HepG2 (cell line): Measurements from ENCODE around the gene C14orf93. TPM values are rescaled to one million over a fixed set of nuclear protein-coding genes. Genes with fewer than 3 reads are reported as not detected.

Source experiments
- FOXO1 ChIP-seq: sonication (generic); formaldehyde crosslinking; IDR thresholded peaks from 2 replicates; pipeline ENCODE4 v1.4.0; 2020; ENCODE audit warnings: missing genetic modification reagents
- IKZF4 ChIP-seq: sonication (generic); formaldehyde crosslinking; IDR thresholded peaks from 2 replicates; pipeline ENCODE4 v1.5.1; 2020; ENCODE audit warnings: borderline replicate concordance, mild to moderate bottlenecking, low read depth, missing genetic modification reagents; ENCODE audit errors: not compliant biosample characterization
- KAT8 ChIP-seq: IDR thresholded peaks from 2 replicates; pipeline ENCODE4 v1.6.1; 2016; ENCODE audit warnings: missing genetic modification reagents, missing compliant biosample characterization
- KDM1A ChIP-seq: IDR thresholded peaks from 2 replicates; pipeline ENCODE4 v1.6.1; 2016; ENCODE audit warnings: missing compliant biosample characterization
- TMF1 ChIP-seq: sonication (generic); formaldehyde crosslinking; IDR thresholded peaks from 2 replicates; pipeline ENCODE4 v1.8.1; 2022; ENCODE audit warnings: low read depth, missing genetic modification reagents
- ZFP90 ChIP-seq: sonication (generic); formaldehyde crosslinking; IDR thresholded peaks from 2 replicates; pipeline ENCODE4 v1.8.0; 2022; ENCODE audit warnings: missing genetic modification reagents, mild to moderate bottlenecking, inconsistent platforms, borderline replicate concordance
- ZNF180 ChIP-seq: sonication (generic); formaldehyde crosslinking; IDR thresholded peaks from 2 replicates; pipeline ENCODE4 v1.4.0; 2020; ENCODE audit warnings: low read depth, missing genetic modification reagents, borderline replicate concordance
- ZNF232 ChIP-seq: sonication (generic); formaldehyde crosslinking; IDR thresholded peaks from 2 replicates; pipeline ENCODE4 v1.4.0; 2020; ENCODE audit warnings: missing genetic modification reagents, borderline replicate concordance
- ZNF337 ChIP-seq: sonication (generic); formaldehyde crosslinking; IDR thresholded peaks from 2 replicates; pipeline ENCODE4 v1.5.1; 2020; ENCODE audit warnings: missing genetic modification reagents, low read depth, mild to moderate bottlenecking, borderline replicate concordance
- ZNF446 ChIP-seq: sonication (generic); formaldehyde crosslinking; IDR thresholded peaks from 2 replicates; pipeline ENCODE4 v1.5.0; 2020; ENCODE audit warnings: mild to moderate bottlenecking, missing genetic modification reagents
- ZNF607 ChIP-seq: sonication (generic); formaldehyde crosslinking; IDR thresholded peaks from 2 replicates; pipeline ENCODE4 v1.5.1; 2020; ENCODE audit warnings: missing genetic modification reagents, mild to moderate bottlenecking, borderline replicate concordance
- ZNF878 ChIP-seq: sonication (generic); formaldehyde crosslinking; IDR thresholded peaks from 2 replicates; pipeline ENCODE4 v1.8.1; 2023; ENCODE audit warnings: mild to moderate bottlenecking, missing genetic modification reagents, moderate library complexity
- polyA plus RNA-seq, 8 experiments: library from polyadenylated mRNA; depleted of rRNA in 3 of 8; stranded (reverse) in 7 of 8; unstranded in 1 of 8; fragments of >200 nt; fragmentation: Illumina TruSeq in 4 of 8; extraction: Trizol in 4 of 8; gene quantifications; 2 replicates each; pipeline versions ENCODE4 v1.2.1 to v1.2.3, GENCODE V29; 2011 to 2016; ENCODE audit warnings: low read depth in 4 of 8, missing spikeins in 1 of 8, mixed read lengths in 1 of 8; ENCODE audit not compliant: insufficient read depth in 1 of 8
- total RNA-seq, 5 experiments: library from RNA; depleted of rRNA; stranded (reverse); fragments of >200 nt; fragmentation: Illumina TruSeq; extraction: Trizol; gene quantifications; 2 replicates each; pipeline ENCODE4 v1.2.3, GENCODE V29; 2016; ENCODE audit warnings: low read depth in 1 of 5
- TF ChIP-seq, protein P1 (sequence below): IDR thresholded peaks from 2 replicates; pipeline ENCODE4 v1.4.0; 2020; ENCODE audit warnings: mild to moderate bottlenecking, missing genetic modification reagents
- TF ChIP-seq, protein P2 (sequence below): sonication (generic); formaldehyde crosslinking; IDR thresholded peaks from 2 replicates; pipeline ENCODE4 v1.5.1; 2020; ENCODE audit warnings: mild to moderate bottlenecking, missing genetic modification reagents, moderate library complexity
- TF ChIP-seq, protein P3 (sequence below): sonication (generic); formaldehyde crosslinking; IDR thresholded peaks from 2 replicates; pipeline ENCODE4 v1.9.0; 2021; ENCODE audit warnings: mild to moderate bottlenecking, missing genetic modification reagents

Gene C14orf93
- total and polyA plus RNA-seq, 2 of the 13 experiments (the other 11 are each of a cell fraction or from before 2014, with no cell fraction given): 11.4 to 22.5 TPM

DNA sequence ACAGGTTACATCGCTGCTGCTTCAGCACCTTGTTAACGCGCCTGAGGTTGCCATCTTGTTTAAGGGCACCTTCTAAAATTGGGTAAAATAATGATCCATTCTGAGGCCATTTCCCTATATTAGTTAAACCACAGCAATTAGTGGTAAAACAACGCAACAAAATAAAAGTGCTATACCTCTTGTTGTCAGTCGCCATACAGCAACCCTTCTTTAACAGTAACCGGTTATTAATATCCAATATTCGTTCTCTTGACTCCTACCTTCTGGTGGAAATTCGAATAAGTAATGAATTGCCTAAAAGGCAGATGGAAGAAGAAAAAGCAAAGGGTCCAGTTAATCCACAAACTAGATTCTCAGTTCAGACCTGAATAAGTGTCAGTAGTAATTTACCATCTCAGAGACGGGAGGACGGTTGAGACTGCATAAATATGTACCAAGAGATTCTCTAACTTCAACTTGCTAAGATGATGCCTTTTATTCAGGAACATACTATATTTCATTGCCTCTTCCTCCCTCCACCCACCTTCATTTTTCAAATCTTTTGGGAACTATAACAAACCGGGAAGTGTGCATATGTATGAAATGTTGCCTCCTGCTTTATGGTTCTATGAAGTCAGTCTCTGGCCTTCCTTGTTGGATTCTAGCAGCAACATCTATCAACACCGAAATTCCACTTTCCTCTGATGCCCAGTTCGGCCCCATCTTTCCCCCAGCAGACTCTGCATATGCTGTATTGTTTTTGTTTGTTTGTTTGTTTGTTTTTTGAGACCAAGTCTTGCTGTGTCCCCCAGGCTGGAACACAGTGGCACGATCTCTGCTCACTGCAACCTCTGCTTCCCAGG, 25.6 kb upstream of the C14orf93 start (continued):
- TF ChIP-seq, protein P1, sequence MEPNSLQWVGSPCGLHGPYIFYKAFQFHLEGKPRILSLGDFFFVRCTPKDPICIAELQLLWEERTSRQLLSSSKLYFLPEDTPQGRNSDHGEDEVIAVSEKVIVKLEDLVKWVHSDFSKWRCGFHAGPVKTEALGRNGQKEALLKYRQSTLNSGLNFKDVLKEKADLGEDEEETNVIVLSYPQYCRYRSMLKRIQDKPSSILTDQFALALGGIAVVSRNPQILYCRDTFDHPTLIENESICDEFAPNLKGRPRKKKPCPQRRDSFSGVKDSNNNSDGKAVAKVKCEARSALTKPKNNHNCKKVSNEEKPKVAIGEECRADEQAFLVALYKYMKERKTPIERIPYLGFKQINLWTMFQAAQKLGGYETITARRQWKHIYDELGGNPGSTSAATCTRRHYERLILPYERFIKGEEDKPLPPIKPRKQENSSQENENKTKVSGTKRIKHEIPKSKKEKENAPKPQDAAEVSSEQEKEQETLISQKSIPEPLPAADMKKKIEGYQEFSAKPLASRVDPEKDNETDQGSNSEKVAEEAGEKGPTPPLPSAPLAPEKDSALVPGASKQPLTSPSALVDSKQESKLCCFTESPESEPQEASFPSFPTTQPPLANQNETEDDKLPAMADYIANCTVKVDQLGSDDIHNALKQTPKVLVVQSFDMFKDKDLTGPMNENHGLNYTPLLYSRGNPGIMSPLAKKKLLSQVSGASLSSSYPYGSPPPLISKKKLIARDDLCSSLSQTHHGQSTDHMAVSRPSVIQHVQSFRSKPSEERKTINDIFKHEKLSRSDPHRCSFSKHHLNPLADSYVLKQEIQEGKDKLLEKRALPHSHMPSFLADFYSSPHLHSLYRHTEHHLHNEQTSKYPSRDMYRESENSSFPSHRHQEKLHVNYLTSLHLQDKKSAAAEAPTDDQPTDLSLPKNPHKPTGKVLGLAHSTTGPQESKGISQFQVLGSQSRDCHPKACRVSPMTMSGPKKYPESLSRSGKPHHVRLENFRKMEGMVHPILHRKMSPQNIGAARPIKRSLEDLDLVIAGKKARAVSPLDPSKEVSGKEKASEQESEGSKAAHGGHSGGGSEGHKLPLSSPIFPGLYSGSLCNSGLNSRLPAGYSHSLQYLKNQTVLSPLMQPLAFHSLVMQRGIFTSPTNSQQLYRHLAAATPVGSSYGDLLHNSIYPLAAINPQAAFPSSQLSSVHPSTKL (CRISPR knock-in tag): peak; percentile 10
- TF ChIP-seq ZNF232: 0 out of 2 replicates have a peak, but pooled peaks have one; percentile 5
- TF ChIP-seq ZFP90 (CRISPR knock-in tag): no peak
- 0 out of 2 replicates have a peak, but pooled peaks have one; percentile 22 for TF ChIP-seq ZNF607 (CRISPR knock-in tag)
- TF ChIP-seq, protein P2, sequence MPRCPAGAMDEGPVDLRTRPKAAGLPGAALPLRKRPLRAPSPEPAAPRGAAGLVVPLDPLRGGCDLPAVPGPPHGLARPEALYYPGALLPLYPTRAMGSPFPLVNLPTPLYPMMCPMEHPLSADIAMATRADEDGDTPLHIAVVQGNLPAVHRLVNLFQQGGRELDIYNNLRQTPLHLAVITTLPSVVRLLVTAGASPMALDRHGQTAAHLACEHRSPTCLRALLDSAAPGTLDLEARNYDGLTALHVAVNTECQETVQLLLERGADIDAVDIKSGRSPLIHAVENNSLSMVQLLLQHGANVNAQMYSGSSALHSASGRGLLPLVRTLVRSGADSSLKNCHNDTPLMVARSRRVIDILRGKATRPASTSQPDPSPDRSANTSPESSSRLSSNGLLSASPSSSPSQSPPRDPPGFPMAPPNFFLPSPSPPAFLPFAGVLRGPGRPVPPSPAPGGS (CRISPR knock-in tag): no peak
- TF ChIP-seq KDM1A: 0 out of 2 replicates have a peak, but pooled peaks have one; percentile 4
- TF ChIP-seq ZNF337: peak; percentile 18; the same call in 1 of the 2 replicates
- no peak for TF ChIP-seq IKZF4 (CRISPR knock-in tag)
- TF ChIP-seq FOXO1 (CRISPR knock-in tag): peak; percentile 20; the same call in 1 of the 2 replicates
- TF ChIP-seq ZNF180 (CRISPR knock-in tag): no peak
- TF ChIP-seq, protein P3, sequence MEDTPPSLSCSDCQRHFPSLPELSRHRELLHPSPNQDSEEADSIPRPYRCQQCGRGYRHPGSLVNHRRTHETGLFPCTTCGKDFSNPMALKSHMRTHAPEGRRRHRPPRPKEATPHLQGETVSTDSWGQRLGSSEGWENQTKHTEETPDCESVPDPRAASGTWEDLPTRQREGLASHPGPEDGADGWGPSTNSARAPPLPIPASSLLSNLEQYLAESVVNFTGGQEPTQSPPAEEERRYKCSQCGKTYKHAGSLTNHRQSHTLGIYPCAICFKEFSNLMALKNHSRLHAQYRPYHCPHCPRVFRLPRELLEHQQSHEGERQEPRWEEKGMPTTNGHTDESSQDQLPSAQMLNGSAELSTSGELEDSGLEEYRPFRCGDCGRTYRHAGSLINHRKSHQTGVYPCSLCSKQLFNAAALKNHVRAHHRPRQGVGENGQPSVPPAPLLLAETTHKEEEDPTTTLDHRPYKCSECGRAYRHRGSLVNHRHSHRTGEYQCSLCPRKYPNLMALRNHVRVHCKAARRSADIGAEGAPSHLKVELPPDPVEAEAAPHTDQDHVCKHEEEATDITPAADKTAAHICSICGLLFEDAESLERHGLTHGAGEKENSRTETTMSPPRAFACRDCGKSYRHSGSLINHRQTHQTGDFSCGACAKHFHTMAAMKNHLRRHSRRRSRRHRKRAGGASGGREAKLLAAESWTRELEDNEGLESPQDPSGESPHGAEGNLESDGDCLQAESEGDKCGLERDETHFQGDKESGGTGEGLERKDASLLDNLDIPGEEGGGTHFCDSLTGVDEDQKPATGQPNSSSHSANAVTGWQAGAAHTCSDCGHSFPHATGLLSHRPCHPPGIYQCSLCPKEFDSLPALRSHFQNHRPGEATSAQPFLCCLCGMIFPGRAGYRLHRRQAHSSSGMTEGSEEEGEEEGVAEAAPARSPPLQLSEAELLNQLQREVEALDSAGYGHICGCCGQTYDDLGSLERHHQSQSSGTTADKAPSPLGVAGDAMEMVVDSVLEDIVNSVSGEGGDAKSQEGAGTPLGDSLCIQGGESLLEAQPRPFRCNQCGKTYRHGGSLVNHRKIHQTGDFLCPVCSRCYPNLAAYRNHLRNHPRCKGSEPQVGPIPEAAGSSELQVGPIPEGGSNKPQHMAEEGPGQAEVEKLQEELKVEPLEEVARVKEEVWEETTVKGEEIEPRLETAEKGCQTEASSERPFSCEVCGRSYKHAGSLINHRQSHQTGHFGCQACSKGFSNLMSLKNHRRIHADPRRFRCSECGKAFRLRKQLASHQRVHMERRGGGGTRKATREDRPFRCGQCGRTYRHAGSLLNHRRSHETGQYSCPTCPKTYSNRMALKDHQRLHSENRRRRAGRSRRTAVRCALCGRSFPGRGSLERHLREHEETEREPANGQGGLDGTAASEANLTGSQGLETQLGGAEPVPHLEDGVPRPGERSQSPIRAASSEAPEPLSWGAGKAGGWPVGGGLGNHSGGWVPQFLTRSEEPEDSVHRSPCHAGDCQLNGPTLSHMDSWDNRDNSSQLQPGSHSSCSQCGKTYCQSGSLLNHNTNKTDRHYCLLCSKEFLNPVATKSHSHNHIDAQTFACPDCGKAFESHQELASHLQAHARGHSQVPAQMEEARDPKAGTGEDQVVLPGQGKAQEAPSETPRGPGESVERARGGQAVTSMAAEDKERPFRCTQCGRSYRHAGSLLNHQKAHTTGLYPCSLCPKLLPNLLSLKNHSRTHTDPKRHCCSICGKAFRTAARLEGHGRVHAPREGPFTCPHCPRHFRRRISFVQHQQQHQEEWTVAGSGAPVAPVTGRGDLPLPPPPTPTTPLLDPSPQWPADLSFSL (CRISPR knock-in tag): no peak
- peak; percentile 77; the same call in 1 of the 2 replicates for TF ChIP-seq ZNF878
- TF ChIP-seq KAT8: peak; percentile 13; the same call in 1 of the 2 replicates
- 0 out of 2 replicates have a peak, but pooled peaks have one; percentile 44 for TF ChIP-seq ZNF446 (CRISPR knock-in tag)
- no peak for TF ChIP-seq TMF1
